Measurements from ENCODE around the gene MMRN1. TPM values are rescaled to one million over a fixed set of nuclear protein-coding genes. Genes with fewer than 3 reads are reported as not detected.

MMRN1 gene
- total and polyA plus RNA-seq, 8 donors: 0.56 to 7.1 (median 3.4) TPM

DNA sequence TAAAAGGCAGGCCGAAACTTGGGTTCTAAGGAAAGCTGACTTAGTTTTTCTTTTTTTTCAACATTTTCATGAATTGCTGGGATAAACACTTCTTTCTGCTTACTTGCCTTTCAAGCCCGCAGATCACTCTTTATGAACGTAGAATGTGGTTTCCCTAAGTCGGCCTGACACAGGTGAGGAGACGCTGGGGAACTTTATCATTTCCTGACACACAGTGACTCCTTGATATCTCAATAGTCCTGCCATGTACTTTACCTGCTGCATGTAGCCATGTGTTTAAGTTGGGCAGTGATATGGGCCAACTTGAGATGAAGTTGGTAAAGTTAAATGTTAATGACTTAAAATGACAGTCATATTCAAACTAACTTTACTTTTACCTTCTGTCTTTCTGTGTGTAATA lies 31.1 kb upstream of the MMRN1 start:
- TF ChIP-seq, protein P1, sequence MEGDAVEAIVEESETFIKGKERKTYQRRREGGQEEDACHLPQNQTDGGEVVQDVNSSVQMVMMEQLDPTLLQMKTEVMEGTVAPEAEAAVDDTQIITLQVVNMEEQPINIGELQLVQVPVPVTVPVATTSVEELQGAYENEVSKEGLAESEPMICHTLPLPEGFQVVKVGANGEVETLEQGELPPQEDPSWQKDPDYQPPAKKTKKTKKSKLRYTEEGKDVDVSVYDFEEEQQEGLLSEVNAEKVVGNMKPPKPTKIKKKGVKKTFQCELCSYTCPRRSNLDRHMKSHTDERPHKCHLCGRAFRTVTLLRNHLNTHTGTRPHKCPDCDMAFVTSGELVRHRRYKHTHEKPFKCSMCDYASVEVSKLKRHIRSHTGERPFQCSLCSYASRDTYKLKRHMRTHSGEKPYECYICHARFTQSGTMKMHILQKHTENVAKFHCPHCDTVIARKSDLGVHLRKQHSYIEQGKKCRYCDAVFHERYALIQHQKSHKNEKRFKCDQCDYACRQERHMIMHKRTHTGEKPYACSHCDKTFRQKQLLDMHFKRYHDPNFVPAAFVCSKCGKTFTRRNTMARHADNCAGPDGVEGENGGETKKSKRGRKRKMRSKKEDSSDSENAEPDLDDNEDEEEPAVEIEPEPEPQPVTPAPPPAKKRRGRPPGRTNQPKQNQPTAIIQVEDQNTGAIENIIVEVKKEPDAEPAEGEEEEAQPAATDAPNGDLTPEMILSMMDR (IDR thresholded peaks at IDR 0.05): no peak
- FAIRE-seq (no peak), ATAC-seq (no peak), DNase-seq (no peak)
- Histone ChIP-seq H3K27me3 (no peaks in the 10 kb centered on the region), H3K9me3 (no peaks in the 10 kb centered on the region), H3K36me3 (no peaks in the 10 kb centered on the region), H3K4me3 (no peak overlapping the region), H3K27ac (no peak overlapping the region), H3K4me1 (no peaks in the 10 kb centered on the region)
- WGBS, 2 donors: 67 to 69% methylated on average over 5 of the region's 5 CpGs
- intact Hi-C loops (cut with DNase I): no loop called here

DNA sequence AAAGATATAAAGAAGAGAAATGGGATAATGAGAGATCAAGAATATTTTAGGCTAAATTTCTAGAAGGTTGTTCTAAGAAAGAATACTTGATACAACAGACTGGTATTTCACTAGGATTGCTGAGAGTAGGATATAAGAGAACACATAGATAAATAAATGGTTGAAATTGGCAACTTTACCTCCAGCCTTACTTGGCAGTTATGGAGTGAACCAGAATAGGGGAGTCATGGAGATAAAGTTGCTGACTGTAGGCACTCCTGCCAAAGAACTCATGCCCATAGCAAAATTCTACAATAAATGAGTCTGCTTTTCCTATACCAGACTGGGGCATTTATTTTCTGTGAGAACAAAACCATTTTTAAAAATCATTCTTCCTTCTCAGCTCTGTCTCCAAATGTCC lies 26.4 kb upstream of the MMRN1 start:
- no peaks in the 10 kb centered on the region for H3K4me1 ChIP-seq
- no peak for DNase-seq
- intact Hi-C loops (cut with DNase I): no loop called here

DNA sequence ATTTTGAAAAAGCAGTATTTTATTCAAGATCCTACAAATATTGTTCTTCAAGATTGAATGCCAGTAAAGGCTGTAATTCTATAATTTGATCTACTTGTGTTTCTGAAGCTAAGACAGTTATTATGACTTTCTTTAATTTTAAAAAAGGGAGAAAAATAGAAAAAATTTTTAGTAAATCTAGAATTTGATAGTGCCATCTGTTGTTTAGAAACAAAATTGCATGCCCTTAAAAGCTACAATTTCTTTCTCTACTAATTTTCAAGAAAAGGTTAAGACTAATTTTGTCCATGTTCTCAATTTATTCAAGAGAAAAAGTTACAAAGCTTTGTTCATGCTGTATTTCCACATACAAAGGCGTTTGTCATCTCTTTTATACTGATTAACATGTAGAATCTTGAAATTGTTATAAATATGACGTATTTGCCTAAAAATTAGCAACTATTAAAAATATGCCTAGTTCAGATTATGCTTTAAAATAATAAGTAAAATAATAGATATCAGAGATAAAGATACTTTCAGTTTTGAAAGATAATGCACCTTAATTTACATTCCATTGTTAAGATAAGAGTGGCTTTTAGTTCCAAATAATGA lies 25.6 kb upstream of the MMRN1 start:
- Histone ChIP-seq H3K9me3 (no peaks in the 10 kb centered on the region), H3K4me1 (no peaks in the 10 kb centered on the region), H3K4me3 (no peak overlapping the region), H3K36me3 (no peaks in the 10 kb centered on the region), H3K27ac (no peak overlapping the region), H3K27me3 (no peaks in the 10 kb centered on the region)
- peak; percentile 85 for FAIRE-seq
- no peak for ATAC-seq
- WGBS, 2 donors: 50 to 57% methylated on average over 2 of the region's 2 CpGs
- intact Hi-C loops (cut with DNase I): no loop called here
- TF ChIP-seq, protein P1 (IDR thresholded peaks at IDR 0.05): peak in 3 of 4 donors; percentile 17 to 34 (median 29)
- no peak for DNase-seq

More for the DNA sequence above, 26.4 kb upstream of the MMRN1 start:
- Histone ChIP-seq H3K9me3 (no peaks in the 10 kb centered on the region), H3K27me3 (no peaks in the 10 kb centered on the region), H3K36me3 (no peaks in the 10 kb centered on the region), H3K4me3 (no peak overlapping the region), H3K27ac (no peak overlapping the region)
- TF ChIP-seq, protein P1 (IDR thresholded peaks at IDR 0.05): no peak
- FAIRE-seq (no peak), ATAC-seq (no peak)

DNA sequence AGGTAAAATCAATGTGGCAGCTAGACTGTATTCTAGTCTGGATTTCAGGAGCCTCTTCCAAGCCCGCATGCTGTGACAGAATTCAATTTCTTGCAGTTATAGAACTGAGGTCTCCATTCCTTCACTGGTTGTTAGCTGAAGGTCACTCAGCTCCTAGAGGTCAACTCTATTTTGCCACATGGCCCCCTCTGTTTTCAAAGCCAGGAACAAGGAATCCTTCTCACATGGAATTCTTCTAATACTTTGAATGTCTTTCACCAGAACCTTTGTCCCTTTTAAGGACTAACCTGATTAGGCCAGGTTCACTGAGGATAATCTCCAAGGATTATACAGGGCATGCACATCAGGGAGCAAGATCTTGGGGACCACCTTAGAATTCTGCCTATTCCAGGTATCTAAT lies 23.4 kb upstream of the MMRN1 start:
- TF ChIP-seq, protein P1 (IDR thresholded peaks at IDR 0.05): no peak
- no peaks in the 10 kb centered on the region for H3K36me3 ChIP-seq
- peaks cover 0 to 5% (median 0%) of the 10 kb centered on the region in 4 donors for H3K27me3 ChIP-seq
- FAIRE-seq (no peak), DNase-seq (no peak), ATAC-seq (no peak)
- H3K27ac ChIP-seq: no peak overlapping the region
- no peaks in the 10 kb centered on the region for H3K4me1 ChIP-seq
- no peaks in the 10 kb centered on the region for H3K9me3 ChIP-seq
- intact Hi-C loops (cut with DNase I): no loop called here
- no peak overlapping the region for H3K4me3 ChIP-seq
- WGBS, 2 donors: 91 to 96% methylated on average over 1 of the region's 1 CpG

DNA sequence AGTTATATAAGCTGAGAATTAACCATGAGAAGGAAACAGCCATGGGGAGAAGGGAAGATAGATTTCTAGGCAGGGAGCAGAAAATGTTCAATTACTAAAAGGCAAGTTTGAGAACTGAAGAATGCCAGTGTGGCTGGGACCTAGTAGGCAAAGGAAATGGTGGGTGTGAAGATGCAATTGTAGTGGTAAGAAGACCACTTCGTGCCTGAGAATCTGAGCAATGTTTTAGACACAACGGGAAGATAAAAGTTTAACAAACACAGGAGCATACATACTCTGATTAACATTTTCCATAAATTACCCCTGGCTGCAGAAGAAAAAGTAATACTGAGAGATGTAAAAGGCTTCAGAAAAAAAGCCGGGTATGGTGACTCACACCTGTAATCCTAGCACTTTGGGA lies 18.1 kb upstream of the MMRN1 start:
- H3K27me3 ChIP-seq: peaks cover 0 to 5% (median 0%) of the 10 kb centered on the region in 4 donors
- intact Hi-C loops (cut with DNase I): no loop called here
- DNase-seq (no peak), FAIRE-seq (no peak), ATAC-seq (no peak)
- no peaks in the 10 kb centered on the region for H3K36me3 ChIP-seq
- WGBS, 2 donors: 63 to 70% methylated on average over 3 of the region's 3 CpGs
- H3K27ac ChIP-seq: no peak overlapping the region
- no peaks in the 10 kb centered on the region for H3K4me1 ChIP-seq
- H3K4me3 ChIP-seq: no peak overlapping the region
- H3K9me3 ChIP-seq: no peaks in the 10 kb centered on the region
- TF ChIP-seq, protein P1 (IDR thresholded peaks at IDR 0.05): no peak

All from pancreas (tissue), 10 donors.